Transverse colon (tissue), 4 donors: ENCODE data around the gene STK4. TPM values are rescaled to one million over a fixed set of nuclear protein-coding genes. Genes with fewer than 3 reads are reported as not detected.

ENCODE experiments used
- DNase-seq: peaks from one replicate; pipeline ENCODE4 v3.0.0-alpha.2; 2019
- H3K27ac ChIP-seq, 4 donors: fragments of 200-600 bp; sonication (generic); 2 replicates each; pipeline ENCODE4 v1.5.1; 2016 to 2018; ENCODE audit warnings: inconsistent platforms in 4 of 4
- H3K27me3 ChIP-seq: fragments of 200-600 bp; sonication (generic); 2 replicates; pipeline ENCODE4 v1.5.1; 2017; ENCODE audit warnings: inconsistent platforms
- H3K36me3 ChIP-seq, 4 donors: fragments of 200-600 bp; sonication (generic); 2 replicates each; pipeline ENCODE4 v1.5.1; 2017 to 2019; ENCODE audit warnings: inconsistent platforms in 4 of 4
- H3K4me1 ChIP-seq, 4 donors: fragments of 200-600 bp; sonication (generic); 2 replicates each; pipeline ENCODE4 v1.5.1; 2017 to 2020; ENCODE audit warnings: inconsistent platforms in 4 of 4
- H3K4me3 ChIP-seq, 4 donors: fragments of 200-600 bp; sonication (generic); 1 replicate in 1 of 4; 2 replicates in 3 of 4; pipeline versions ENCODE4 v1.5.1 to v1.6.1; 2017 to 2019; ENCODE audit warnings: inconsistent platforms in 4 of 4
- H3K9me3 ChIP-seq, 2 donors: fragments of 200-600 bp; sonication (generic); 2 replicates each; pipeline ENCODE4 v1.5.1; 2017 to 2019; ENCODE audit warnings: inconsistent platforms in 2 of 2
- EP300 ChIP-seq: sonication (generic); formaldehyde crosslinking; IDR thresholded peaks from one replicate; pipeline ENCODE4 v1.6.1; 2017; ENCODE audit warnings: antibody characterized with exemption, low read depth
- POLR2A ChIP-seq: fragments of 450-650 bp; IDR thresholded peaks from one replicate; pipeline ENCODE4 v1.6.1; 2016; ENCODE audit warnings: antibody characterized with exemption, mild to moderate bottlenecking, moderate library complexity
- POLR2AphosphoS5 ChIP-seq, 3 donors: sonication (generic); formaldehyde crosslinking; IDR thresholded peaks; one replicate each; pipeline ENCODE4 v1.6.1; 2016; ENCODE audit warnings: antibody characterized with exemption in 3 of 3
- WGBS, 2 donors: methylation state at CpG; one replicate each; pipeline ENCODE4 v1.1.5; 2018; ENCODE audit warnings: low coverage in 1 of 2; 5-methylcytosine and 5-hydroxymethylcytosine counted together
- in situ Hi-C, 4 donors: fragments of 200-750 bp; cut with MboI; loops; one replicate each; pipeline versions ENCODE4 v1.15.0 to v1.15.1; 2017; ENCODE audit warnings: low sequenced_read_pairs in 3 of 4, low pct_ligation_motif_present in 1 of 4, low pct_unique_long_range_greater_than_20kb in 1 of 4
- intact Hi-C: fragments of 100-400 bp; cut with DNase I; formaldehyde crosslinking; loops from one replicate; pipeline ENCODE4 v1.15.1; 2023; ENCODE audit warnings: low total_unique reads
- total RNA-seq, 4 donors: library from RNA; depleted of rRNA; stranded (reverse); fragments of >200 nt; gene quantifications; one replicate each; pipeline ENCODE4 v1.1.0, GENCODE V29; 2016
- TF ChIP-seq, protein P1 (sequence below), 5 experiments: fragments of 200-600 bp in 3 of 5; fragments of 450-650 bp in 2 of 5; sonication (generic) in 3 of 5; IDR thresholded peaks; 1 replicate in 2 of 5; 2 replicates in 3 of 5; pipeline ENCODE4 v1.5.1; 2016 to 2017; ENCODE audit warnings: antibody characterized with exemption in 5 of 5, inconsistent platforms in 3 of 5, mild to moderate bottlenecking in 2 of 5, moderate library complexity in 1 of 5

STK4 gene
- total RNA-seq, 4 donors from 2014 or later = 30.3 to 78.1 (median 38.3) TPM

- TF ChIP-seq POLR2A = no peak
- H3K27me3 ChIP-seq = no peaks in the 10 kb centered on the region
- intact Hi-C loops = no loop called here
- H3K4me1 ChIP-seq = peaks cover 3 to 46% (median 11%) of the 10 kb centered on the region in 4 donors
- in situ Hi-C loops = loop anchor here in 1 of 4 donors (25.0 kb wide), 1 partner anchor 248 kb away; no protein-coding TSS in a partner anchor
- no peaks in the 10 kb centered on the region for H3K36me3 ChIP-seq
- no peak overlapping the region for H3K27ac ChIP-seq
- no peaks in the 10 kb centered on the region for H3K9me3 ChIP-seq
- H3K4me3 ChIP-seq = no peak overlapping the region
- 88 to 100% methylated on average over 1 of the region's 1 CpG for WGBS, 2 donors
- no peak for DNase-seq
Observed at GRCh38 chr20:45038745-45039474, 72.6 kb downstream of the STK4 start.

- Histone ChIP-seq H3K36me3 (no peaks in the 10 kb centered on the region), H3K27ac (no peak overlapping the region), H3K9me3 (no peaks in the 10 kb centered on the region), H3K4me1 (peaks cover 3 to 46% (median 11%) of the 10 kb centered on the region in 4 donors), H3K4me3 (no peak overlapping the region), H3K27me3 (no peaks in the 10 kb centered on the region)
- in situ Hi-C loops = loop anchor here in 1 of 4 donors (25.0 kb wide), 1 partner anchor 248 kb away; no protein-coding TSS in a partner anchor
- intact Hi-C loops = no loop called here
- 50 to 79% methylated on average over 1 of the region's 1 CpG for WGBS, 2 donors
- no peak for DNase-seq
- TF ChIP-seq POLR2AphosphoS5 (IDR thresholded peaks at IDR 0.05) = no peak
- TF ChIP-seq, protein P1, sequence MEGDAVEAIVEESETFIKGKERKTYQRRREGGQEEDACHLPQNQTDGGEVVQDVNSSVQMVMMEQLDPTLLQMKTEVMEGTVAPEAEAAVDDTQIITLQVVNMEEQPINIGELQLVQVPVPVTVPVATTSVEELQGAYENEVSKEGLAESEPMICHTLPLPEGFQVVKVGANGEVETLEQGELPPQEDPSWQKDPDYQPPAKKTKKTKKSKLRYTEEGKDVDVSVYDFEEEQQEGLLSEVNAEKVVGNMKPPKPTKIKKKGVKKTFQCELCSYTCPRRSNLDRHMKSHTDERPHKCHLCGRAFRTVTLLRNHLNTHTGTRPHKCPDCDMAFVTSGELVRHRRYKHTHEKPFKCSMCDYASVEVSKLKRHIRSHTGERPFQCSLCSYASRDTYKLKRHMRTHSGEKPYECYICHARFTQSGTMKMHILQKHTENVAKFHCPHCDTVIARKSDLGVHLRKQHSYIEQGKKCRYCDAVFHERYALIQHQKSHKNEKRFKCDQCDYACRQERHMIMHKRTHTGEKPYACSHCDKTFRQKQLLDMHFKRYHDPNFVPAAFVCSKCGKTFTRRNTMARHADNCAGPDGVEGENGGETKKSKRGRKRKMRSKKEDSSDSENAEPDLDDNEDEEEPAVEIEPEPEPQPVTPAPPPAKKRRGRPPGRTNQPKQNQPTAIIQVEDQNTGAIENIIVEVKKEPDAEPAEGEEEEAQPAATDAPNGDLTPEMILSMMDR (IDR thresholded peaks at IDR 0.05) = no peak
- no peak for TF ChIP-seq EP300
- TF ChIP-seq POLR2A = no peak
Observed at GRCh38 chr20:45039475-45039820, 73.1 kb downstream of the STK4 start.

DNA sequence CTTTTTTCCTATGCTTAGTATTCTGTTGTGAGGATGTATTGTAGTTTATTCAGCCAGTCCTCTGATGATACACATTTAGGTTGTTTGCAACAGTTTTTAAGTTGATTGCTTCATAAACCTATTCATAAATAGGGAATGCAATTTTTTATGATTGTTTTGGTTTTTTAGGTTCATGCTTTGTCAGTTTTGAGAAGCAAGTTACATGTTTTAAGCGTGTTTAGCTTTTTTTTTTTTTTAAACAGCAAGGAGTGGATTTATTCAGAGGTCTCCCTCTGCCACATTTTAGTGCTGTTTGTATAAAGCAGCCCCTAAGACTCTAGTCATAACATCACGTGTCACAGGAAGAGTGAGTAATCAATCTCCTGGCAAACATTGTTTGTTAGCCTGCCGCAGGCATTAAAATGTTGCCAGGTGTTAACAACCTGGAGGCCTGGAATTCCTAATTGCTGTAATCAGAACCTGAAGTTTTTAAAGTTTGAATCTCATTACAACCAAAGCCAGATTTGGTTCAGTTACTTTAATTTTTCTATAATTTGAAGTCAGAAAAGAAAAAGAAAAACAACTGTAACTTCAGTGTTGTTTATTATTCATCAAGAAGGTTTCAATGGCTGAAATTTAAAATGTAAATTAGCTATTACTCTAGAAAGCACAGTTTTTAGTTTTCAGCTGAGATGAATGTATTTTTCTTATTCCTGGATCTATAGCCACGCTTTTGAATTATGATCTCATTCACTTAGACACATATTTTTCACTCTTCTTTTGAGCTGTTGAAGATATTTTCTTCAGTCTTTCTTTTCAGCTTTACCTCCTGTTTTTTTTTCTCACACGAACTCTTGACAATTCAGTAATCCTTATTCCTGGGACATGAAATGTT is 75.4 kb downstream of the STK4 start:
- no peak for TF ChIP-seq POLR2A
- no peak for TF ChIP-seq POLR2AphosphoS5 (IDR thresholded peaks at IDR 0.05)
- TF ChIP-seq EP300 = no peak
- TF ChIP-seq, protein P1 (IDR thresholded peaks at IDR 0.05) = no peak
- H3K4me1 ChIP-seq = peaks cover 3 to 45% (median 10%) of the 10 kb centered on the region in 4 donors
- H3K27ac ChIP-seq = peak overlapping the region; percentile 45 to 60 (median 56)
- peak; percentile 14 for DNase-seq
- no peaks in the 10 kb centered on the region for H3K27me3 ChIP-seq
- H3K9me3 ChIP-seq = no peaks in the 10 kb centered on the region
- intact Hi-C loops (no loop called here), in situ Hi-C loops (loop anchor here in 2 of 4 donors (5.0 to 25.0 kb wide), 2 partner anchors 51 to 246 kb away; no protein-coding TSS in a partner anchor)
- 24 to 36% methylated on average over 5 of the region's 5 CpGs for WGBS, 2 donors
- no peak overlapping the region for H3K4me3 ChIP-seq
- H3K36me3 ChIP-seq = no peaks in the 10 kb centered on the region

- DNase-seq = no peak
- 83 to 98% methylated on average over 1 of the region's 1 CpG for WGBS, 2 donors
- TF ChIP-seq EP300 (no peak), POLR2AphosphoS5 (IDR thresholded peaks at IDR 0.05) (no peak), POLR2A (no peak)
- TF ChIP-seq, protein P1 (IDR thresholded peaks at IDR 0.05) = no peak
- H3K36me3 ChIP-seq = no peaks in the 10 kb centered on the region
- no peaks in the 10 kb centered on the region for H3K9me3 ChIP-seq
- H3K4me1 ChIP-seq = peaks cover 3 to 35% (median 7%) of the 10 kb centered on the region in 4 donors
- in situ Hi-C loops (loop anchor here in 2 of 4 donors (5.0 to 25.0 kb wide), 2 partner anchors 49 to 244 kb away; no protein-coding TSS in a partner anchor), intact Hi-C loops (no loop called here)
- no peaks in the 10 kb centered on the region for H3K27me3 ChIP-seq
- no peak overlapping the region for H3K27ac ChIP-seq
- H3K4me3 ChIP-seq = no peak overlapping the region
Observed at GRCh38 chr20:45042978-45043377, 76.7 kb downstream of the STK4 start.
